GM12865 (cell line): ENCODE data around the gene DDX39A.
"Not testable (repeated sequence)": the region's sequence is repeated elsewhere in the genome, so short reads cannot be mapped to it uniquely, and the experiment has no call there.

Source experiments
- DNase-seq: peaks from one replicate; pipeline ENCODE4 v3.0.0; 2010; ENCODE audit warnings: low read depth
- H3K4me3 ChIP-seq: 2 replicates; pipeline ENCODE4 v1.5.1; 2011; ENCODE audit warnings: mild to moderate bottlenecking, low read depth, low read length, control low read depth
- CTCF ChIP-seq: IDR thresholded peaks from 2 replicates; pipeline ENCODE4 v1.5.1; 2011; ENCODE audit warnings: low read length, control low read depth, low read depth, inconsistent platforms; ENCODE audit not compliant: insufficient read depth; ENCODE audit errors: missing control alignments

DDX39A gene

GRCh38 chr19:14419106-14419813, at the start of gene DDX39A:
DDX39A (minus strand) TSS chr19:14419341; CDS start chr19:14413220, 6,121 bp downstream.
- no peak for TF ChIP-seq CTCF
- H3K4me3 ChIP-seq, result peak within 1 kb of the TSS; percentile 100
- DNase-seq, result peak; percentile 100

- no peak for TF ChIP-seq CTCF
- H3K4me3 ChIP-seq, result no peak overlapping the region
- DNase-seq, result no peak
Measured at GRCh38 chr19:14467816-14468215, 48.7 kb upstream of the DDX39A start.

- H3K4me3 ChIP-seq, result no peak overlapping the region
- no peak for TF ChIP-seq CTCF
- no peak for DNase-seq
Measured at GRCh38 chr19:14467391-14467790, 48.2 kb upstream of the DDX39A start.

GRCh38 chr19:14463747-14464146, 44.6 kb upstream of the DDX39A start:
- no peak for DNase-seq
- TF ChIP-seq CTCF, result no peak
- H3K4me3 ChIP-seq, result no peak overlapping the region

GRCh38 chr19:14462401-14462800, 43.3 kb upstream of the DDX39A start:
- not testable (repeated sequence) for DNase-seq, H3K4me3 ChIP-seq

- TF ChIP-seq CTCF, result no peak
- no peak for DNase-seq
- no peak overlapping the region for H3K4me3 ChIP-seq
Measured at GRCh38 chr19:14460935-14461334, 41.8 kb upstream of the DDX39A start.

- no peak for DNase-seq
- H3K4me3 ChIP-seq, result no peak overlapping the region
- no peak for TF ChIP-seq CTCF
Measured at GRCh38 chr19:14459703-14460102, 40.6 kb upstream of the DDX39A start.

- DNase-seq, H3K4me3 ChIP-seq: not testable (repeated sequence)
Measured at GRCh38 chr19:14452303-14452702, 33.2 kb upstream of the DDX39A start.
